Lower lobe of right lung (tissue), 2 donors: ENCODE results near the gene SCN5A. TPM values are rescaled to one million over a fixed set of nuclear protein-coding genes. Genes with fewer than 3 reads are reported as not detected.

Source experiments
- ATAC-seq, 2 donors: fragments of 200-7000 bp; cut with Tn5 transposase; one replicate each; pipeline ENCODE4 v1.9.1; 2020 to 2022; ENCODE audit warnings: mild to moderate bottlenecking in 2 of 2, moderate library complexity in 2 of 2
- DNase-seq: peaks from one replicate; pipeline ENCODE4 v3.0.0-alpha.2; 2020
- H3K27ac ChIP-seq: fragments of 200-600 bp; one replicate; pipeline ENCODE4 v1.8.0; 2022
- H3K27me3 ChIP-seq: fragments of 200-600 bp; one replicate; pipeline ENCODE4 v1.8.0; 2022; ENCODE audit warnings: low read depth
- H3K36me3 ChIP-seq: fragments of 200-600 bp; one replicate; pipeline ENCODE4 v1.8.0; 2022; ENCODE audit warnings: mild to moderate bottlenecking
- H3K4me1 ChIP-seq: fragments of 200-600 bp; one replicate; pipeline ENCODE4 v1.8.0; 2022
- H3K4me3 ChIP-seq: fragments of 200-600 bp; one replicate; pipeline ENCODE4 v1.8.0; 2022; ENCODE audit warnings: mild to moderate bottlenecking
- H3K9me3 ChIP-seq: fragments of 200-600 bp; one replicate; pipeline ENCODE4 v1.8.0; 2022
- CTCF ChIP-seq: fragments of 200-600 bp; IDR thresholded peaks from one replicate; pipeline ENCODE4 v1.8.0; 2022; ENCODE audit warnings: antibody characterized with exemption, mild to moderate bottlenecking
- intact Hi-C: fragments of 100-400 bp; cut with DNase I; formaldehyde crosslinking; loops from one replicate; pipeline ENCODE4 v1.11.0; 2022
- total RNA-seq: library from RNA; stranded (reverse); fragmentation: NEBNext Ultra II Directional; extraction: Animal tissue kit (Norgen Biotek cat#: 25700); gene quantifications from one replicate; pipeline ENCODE4 v1.2.1, GENCODE V29; 2021
- donor health status: DM: no; HTN: yes; CAD: no; lungs with severe emphysema.

SCN5A gene
- total RNA-seq, 1 donor from 2014 or later = 0.24 TPM

- DNase-seq = no peak
- H3K27ac ChIP-seq = no peak overlapping the region
These were observed 15.4 kb downstream of the SCN5A start for GRCh38 chr3:38634111-38634510.

GRCh38 chr3:38632989-38633388 is 16.5 kb downstream of the SCN5A start:
- intact Hi-C loops = no loop called here

More at GRCh38 chr3:38634111-38634510, 15.4 kb downstream of the SCN5A start:
- H3K9me3 ChIP-seq = no peaks in the 10 kb centered on the region
- no peaks in the 10 kb centered on the region for H3K4me1 ChIP-seq
- peaks cover 5% of the 10 kb centered on the region for H3K27me3 ChIP-seq
- no peak for TF ChIP-seq CTCF
- H3K36me3 ChIP-seq = no peaks in the 10 kb centered on the region
- H3K4me3 ChIP-seq = no peak overlapping the region
- no peak for ATAC-seq
- intact Hi-C loops = no loop called here

GRCh38 chr3:38630606-38631005 is 18.9 kb downstream of the SCN5A start:
- intact Hi-C loops = no loop called here
- no peak for ATAC-seq
- Histone ChIP-seq H3K4me1 (no peaks in the 10 kb centered on the region), H3K9me3 (no peaks in the 10 kb centered on the region), H3K4me3 (no peak overlapping the region), H3K36me3 (no peaks in the 10 kb centered on the region), H3K27ac (no peak overlapping the region), H3K27me3 (peaks cover 5% of the 10 kb centered on the region)
- DNase-seq = no peak
- TF ChIP-seq CTCF = no peak

More at GRCh38 chr3:38632989-38633388, 16.5 kb downstream of the SCN5A start:
- no peaks in the 10 kb centered on the region for H3K9me3 ChIP-seq
- no peaks in the 10 kb centered on the region for H3K4me1 ChIP-seq
- H3K27ac ChIP-seq = no peak overlapping the region
- ATAC-seq (no peak), DNase-seq (no peak)
- peaks cover 5% of the 10 kb centered on the region for H3K27me3 ChIP-seq
- no peak for TF ChIP-seq CTCF
- H3K36me3 ChIP-seq = no peaks in the 10 kb centered on the region
- H3K4me3 ChIP-seq = no peak overlapping the region

GRCh38 chr3:38630070-38630469 is 19.4 kb downstream of the SCN5A start:
- Histone ChIP-seq H3K36me3 (no peaks in the 10 kb centered on the region), H3K27me3 (no peaks in the 10 kb centered on the region), H3K4me1 (no peaks in the 10 kb centered on the region), H3K27ac (no peak overlapping the region), H3K4me3 (no peak overlapping the region), H3K9me3 (no peaks in the 10 kb centered on the region)
- intact Hi-C loops = no loop called here
- ATAC-seq (no peak), DNase-seq (no peak)
- TF ChIP-seq CTCF = no peak

- no peak overlapping the region for H3K4me3 ChIP-seq
- no peak for DNase-seq
- no peak for TF ChIP-seq CTCF
- intact Hi-C loops = no loop called here
- no peaks in the 10 kb centered on the region for H3K4me1 ChIP-seq
- H3K36me3 ChIP-seq = no peaks in the 10 kb centered on the region
- no peak overlapping the region for H3K27ac ChIP-seq
- H3K9me3 ChIP-seq = no peaks in the 10 kb centered on the region
- no peaks in the 10 kb centered on the region for H3K27me3 ChIP-seq
- ATAC-seq = no peak
These were observed 20.7 kb downstream of the SCN5A start for GRCh38 chr3:38628835-38629234.

GRCh38 chr3:38627956-38628355 is 21.5 kb downstream of the SCN5A start:
- Histone ChIP-seq H3K36me3 (no peaks in the 10 kb centered on the region), H3K27me3 (no peaks in the 10 kb centered on the region), H3K4me3 (no peak overlapping the region), H3K4me1 (no peaks in the 10 kb centered on the region), H3K27ac (no peak overlapping the region), H3K9me3 (no peaks in the 10 kb centered on the region)
- no peak for ATAC-seq
- intact Hi-C loops = no loop called here
- DNase-seq = no peak
- TF ChIP-seq CTCF = peak; percentile 16
